Measurements from ENCODE around the gene SMPD3. TPM values are rescaled to one million over a fixed set of nuclear protein-coding genes. Genes with fewer than 3 reads are reported as not detected.

Gene SMPD3
- total RNA-seq, 1 experiment from 2014 or later: 0.70 TPM

- Histone ChIP-seq H2BK20ac (ENCODE audit: low read depth, low read length, poor library complexity, severe bottlenecking) (no peak overlapping the region), H2BK5ac (ENCODE audit: insufficient read length, low read length) (no peak overlapping the region), H3K79me1 (ENCODE audit: insufficient read depth, low read depth, low read length, poor library complexity, severe bottlenecking) (no peaks in the 10 kb centered on the region), H3T11ph (ENCODE audit: low read length) (no peak overlapping the region), H3K4me2 (ENCODE audit: insufficient read depth, insufficient read length, low read length) (no peak overlapping the region), H3K18ac (ENCODE audit: insufficient read length, low read depth, low read length) (no peak overlapping the region), H3K4ac (ENCODE audit: low read depth, low read length) (no peak overlapping the region), H3K79me2 (ENCODE audit: insufficient read depth, low read length) (no peaks in the 10 kb centered on the region), H2BK15ac (ENCODE audit: low read depth, low read length) (no peak overlapping the region), H2BK120ac (ENCODE audit: low read depth, low read length, poor library complexity, severe bottlenecking) (no peak overlapping the region), H3K14ac (ENCODE audit: insufficient read depth, low read length) (no peak overlapping the region), H3K4me1 (ENCODE audit: insufficient read depth, low read length) (0 out of 2 replicates have a peak, but pooled peaks cover 11% of the 10 kb centered on the region), H2AFZ (ENCODE audit: low read length) (no peak overlapping the region), H3K23ac (ENCODE audit: insufficient read length, low read depth, low read length) (no peak overlapping the region), H2AK5ac (ENCODE audit: insufficient read length, low read length) (no peak overlapping the region), H4K5ac (ENCODE audit: insufficient read length, low read depth, low read length) (no peak overlapping the region), H4K91ac (ENCODE audit: insufficient read length, low read depth, low read length) (no peak overlapping the region), H4K8ac (replicated peaks; ENCODE audit: insufficient read length, low read depth, low read length) (no peak overlapping the region), H3K56ac (ENCODE audit: insufficient read length, low read depth, low read length) (no peak overlapping the region), H3K23me2 (ENCODE audit: insufficient read length, low read depth, low read length, poor library complexity, severe bottlenecking) (no peaks in the 10 kb centered on the region), H3K9ac (ENCODE audit: extremely low read depth, insufficient read length, low read length) (no peak overlapping the region), H3K27ac (ENCODE audit: insufficient read length, low read depth, low read length) (no peak overlapping the region), H2BK12ac (ENCODE audit: insufficient read length, low read depth, low read length) (no peak overlapping the region), H3K27me3 (ENCODE audit: insufficient read depth, low read length) (no peaks in the 10 kb centered on the region), H4K20me1 (ENCODE audit: control insufficient read depth, insufficient read depth, insufficient read length) (no peaks in the 10 kb centered on the region), H3K9me3 (ENCODE audit: control insufficient read depth, low read depth, low read length) (no peaks in the 10 kb centered on the region)
- H3K27ac Mint-ChIP-seq: no peak overlapping the region; a peak in 1 of 7 replicates
- peaks cover 6% of the 10 kb centered on the region for H3K27me3 Mint-ChIP-seq (ENCODE audit: low read depth)
- WGBS (ENCODE audit: extremely low coverage, insufficient read length, low lambda C conversion rate): no CpG with 5 or more reads among the region's 5 CpGs
- peaks cover 3 to 13% (median 7%) of the 10 kb centered on the region in 3 experiments; a peak in 5 of 7 replicates for H3K36me3 Mint-ChIP-seq (ENCODE audit: insufficient read depth in 1 of 3, low read depth in 3 of 3)
- H3K9me3 Mint-ChIP-seq: peaks cover 7 to 15% of the 10 kb centered on the region in 2 experiments
- no peak overlapping the region for H3K4me3 Mint-ChIP-seq
- TF ChIP-seq CTCF (conservative IDR thresholded peaks at IDR 0.05): no peak
- H3K4me1 Mint-ChIP-seq: peaks cover 19% of the 10 kb centered on the region in 2 experiments
- DNase-seq: no peak
These were observed 33.3 kb upstream of the SMPD3 start for GRCh38 chr16:68481636-68482035.
